ENCODE data around the gene MAP2K7. TPM values are rescaled to one million over a fixed set of nuclear protein-coding genes. Genes with fewer than 3 reads are reported as not detected.

The MAP2K7 gene
- total and polyA plus RNA-seq, 4 donors = 14.7 to 34.3 (median 25.0) TPM

DNA sequence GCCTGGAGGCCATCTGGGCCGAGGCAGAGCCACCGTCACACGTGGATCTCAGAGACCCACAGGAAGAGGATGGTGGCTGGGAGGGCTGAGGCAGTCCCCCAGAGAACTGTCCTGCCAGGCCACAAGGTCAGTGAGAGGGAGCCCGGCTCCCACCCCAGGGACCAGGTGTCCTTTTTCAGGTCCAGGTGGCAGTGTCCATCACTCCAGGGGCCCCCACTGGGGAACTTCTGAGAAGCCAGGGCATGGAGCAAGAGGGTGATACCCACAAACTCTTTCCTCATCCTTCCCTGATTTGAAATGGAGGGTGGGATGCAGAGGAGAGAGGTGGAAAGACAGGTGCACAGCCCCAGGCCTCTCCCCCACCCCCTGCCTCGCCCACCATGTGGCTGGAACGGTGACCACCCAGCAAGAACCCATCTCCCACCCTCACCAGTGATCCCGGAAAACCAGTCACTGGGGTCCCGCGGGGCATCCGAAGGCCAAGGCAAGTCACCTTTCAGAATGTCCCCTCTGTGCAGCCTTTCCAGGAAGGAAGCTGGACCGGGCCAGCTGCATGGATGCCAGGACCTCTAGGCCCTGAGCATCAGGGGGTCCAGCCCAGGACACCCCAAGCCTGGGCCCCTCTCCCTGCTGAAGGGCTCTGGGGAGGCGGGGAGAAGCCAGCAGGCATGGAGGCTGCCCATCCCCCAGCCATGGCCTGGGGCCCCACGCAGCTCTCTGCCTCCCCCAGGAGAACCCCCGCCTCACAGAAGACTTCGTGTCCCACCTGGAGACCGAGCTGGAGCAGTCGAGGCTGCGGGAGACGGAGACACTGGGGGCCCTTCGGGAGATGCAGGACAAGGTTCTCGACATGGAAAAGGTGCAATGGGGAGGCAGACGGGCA, 43.6 kb upstream of the MAP2K7 start:
- Histone ChIP-seq H3K27ac (ENCODE audit: low read depth in 1 of 2, low read length in 2 of 2) (no peak overlapping the region), H3K36me3 (ENCODE audit: control insufficient read depth in 1 of 2, insufficient read depth in 2 of 2, low read length in 1 of 2) (peaks cover 0 to 2% of the 10 kb centered on the region in 2 donors), H3K4me1 (ENCODE audit: control insufficient read depth in 1 of 2, insufficient read depth in 2 of 2, low read length in 2 of 2) (no peaks in the 10 kb centered on the region), H3K9me3 (ENCODE audit: control insufficient read depth, low read length) (no peaks in the 10 kb centered on the region), H3K27me3 (ENCODE audit: control insufficient read depth in 1 of 2, insufficient read depth in 2 of 2, low read length in 1 of 2) (no peaks in the 10 kb centered on the region), H3K4me3 (ENCODE audit: low read length in 2 of 2) (no peak overlapping the region)
- no peak for ATAC-seq (ENCODE audit: low FRiP score)
- WGBS, 2 donors = 91 to 92% methylated on average over 21 to 22 of the region's 22 CpGs
- intact Hi-C loops (cut with DNase I) = loop anchor here (10.0 kb wide), 1 partner anchor 145 kb away; the partner anchor contains the start of gene ELAVL1 (in 2 of the 2)
- DNase-seq = no peak

DNA sequence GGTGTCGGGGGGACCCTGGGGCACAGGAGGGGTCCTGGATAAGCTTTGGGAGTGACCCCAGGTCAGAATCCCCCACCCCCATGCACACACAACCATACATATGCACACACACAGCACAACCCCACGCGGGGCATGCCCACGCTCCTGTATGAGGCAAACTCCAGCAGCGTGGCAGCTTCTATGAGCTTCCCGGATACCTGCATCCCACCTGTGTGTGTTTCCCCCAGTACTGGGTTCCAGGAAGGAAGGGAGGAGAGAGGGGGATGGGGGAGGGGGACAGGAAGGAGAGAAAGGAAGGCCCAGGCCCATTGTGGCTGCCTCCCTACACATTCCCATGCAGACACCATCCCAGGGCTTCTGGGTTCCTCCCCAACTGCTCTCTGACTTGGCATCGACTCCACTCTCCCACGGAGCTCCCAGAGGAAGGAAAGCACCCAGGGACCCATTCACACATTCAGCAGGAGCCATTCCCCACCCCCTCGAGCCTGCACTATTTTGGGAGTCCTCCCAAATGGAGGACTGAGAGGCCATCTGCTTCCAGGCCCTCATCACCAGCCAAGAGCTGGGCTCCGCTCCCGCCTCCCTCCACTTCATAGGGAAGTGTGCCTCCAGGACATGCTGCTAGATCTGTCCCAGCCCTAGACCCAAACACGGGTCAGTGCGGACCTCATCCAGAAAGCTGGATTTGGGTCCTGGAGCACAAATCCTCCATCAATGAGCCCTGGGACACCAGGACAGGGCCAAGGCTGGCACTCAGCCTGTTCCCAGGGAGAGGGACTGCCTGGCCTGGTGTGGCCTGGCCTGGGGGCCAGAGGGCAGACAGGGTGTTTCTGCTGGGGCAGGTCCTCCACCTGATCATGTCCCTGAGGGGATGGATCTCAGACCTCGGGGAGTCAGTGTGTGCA, 42.7 kb upstream of the MAP2K7 start:
- intact Hi-C loops (cut with DNase I) = no loop called here
- H3K4me3 ChIP-seq (ENCODE audit: low read length in 2 of 2) = no peak overlapping the region
- no peaks in the 10 kb centered on the region for H3K4me1 ChIP-seq (ENCODE audit: control insufficient read depth in 1 of 2, insufficient read depth in 2 of 2, low read length in 2 of 2)
- no peak overlapping the region for H3K27ac ChIP-seq (ENCODE audit: low read depth in 1 of 2, low read length in 2 of 2)
- DNase-seq = no peak
- ATAC-seq (ENCODE audit: low FRiP score) = no peak
- H3K36me3 ChIP-seq (ENCODE audit: control insufficient read depth in 1 of 2, insufficient read depth in 2 of 2, low read length in 1 of 2) = peaks cover 0 to 2% of the 10 kb centered on the region in 2 donors
- H3K9me3 ChIP-seq (ENCODE audit: control insufficient read depth, low read length) = no peaks in the 10 kb centered on the region
- H3K27me3 ChIP-seq (ENCODE audit: control insufficient read depth in 1 of 2, insufficient read depth in 2 of 2, low read length in 1 of 2) = no peaks in the 10 kb centered on the region
- WGBS, 2 donors = 82 to 84% methylated on average over 12 to 14 of the region's 14 CpGs

DNA sequence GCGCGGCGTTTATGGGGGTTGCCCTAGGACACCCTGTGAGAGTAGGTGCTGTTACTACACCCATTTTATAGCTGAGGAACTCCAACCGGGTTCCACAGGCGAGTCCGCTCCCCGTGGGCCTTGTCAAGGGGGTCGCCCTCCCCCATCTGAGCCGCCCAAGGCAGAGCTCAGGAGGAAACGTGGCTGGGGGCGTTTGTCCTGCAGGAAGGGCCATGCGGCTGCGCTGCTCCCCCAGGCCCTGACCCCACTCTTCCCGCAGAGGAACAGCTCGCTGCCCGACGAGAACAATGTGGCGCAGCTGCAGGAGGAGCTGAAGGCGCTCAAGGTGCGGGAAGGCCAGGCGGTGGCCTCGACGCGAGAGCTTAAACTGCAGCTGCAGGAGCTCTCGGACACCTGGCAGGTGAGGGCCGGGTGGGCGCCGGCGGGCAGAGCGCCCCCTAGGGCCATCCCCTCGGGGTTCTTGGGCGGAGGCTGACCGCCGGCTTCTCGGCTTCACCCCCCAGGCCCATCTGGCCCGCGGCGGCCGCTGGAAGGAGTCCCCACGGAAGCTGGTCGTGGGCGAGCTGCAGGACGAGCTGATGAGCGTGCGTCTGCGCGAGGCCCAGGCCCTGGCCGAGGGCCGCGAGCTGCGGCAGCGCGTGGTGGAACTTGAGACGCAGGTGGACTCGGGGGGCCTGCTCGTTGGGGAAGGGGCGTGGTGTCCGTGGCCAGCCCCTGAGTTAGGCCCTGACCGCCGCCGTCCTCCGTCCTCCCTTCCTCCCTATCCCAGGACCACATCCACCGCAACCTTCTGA, 41.9 kb upstream of the MAP2K7 start:
- H3K27ac ChIP-seq (ENCODE audit: low read depth in 1 of 2, low read length in 2 of 2) = no peak overlapping the region
- WGBS, 2 donors = 81 to 85% methylated on average over 53 to 63 of the region's 63 CpGs
- H3K36me3 ChIP-seq (ENCODE audit: control insufficient read depth in 1 of 2, insufficient read depth in 2 of 2, low read length in 1 of 2) = peaks cover 0 to 2% of the 10 kb centered on the region in 2 donors
- H3K4me3 ChIP-seq (ENCODE audit: low read length in 2 of 2) = no peak overlapping the region
- no peaks in the 10 kb centered on the region for H3K27me3 ChIP-seq (ENCODE audit: control insufficient read depth in 1 of 2, insufficient read depth in 2 of 2, low read length in 1 of 2)
- intact Hi-C loops (cut with DNase I) = no loop called here
- H3K4me1 ChIP-seq (ENCODE audit: control insufficient read depth in 1 of 2, insufficient read depth in 2 of 2, low read length in 2 of 2) = no peaks in the 10 kb centered on the region
- no peaks in the 10 kb centered on the region for H3K9me3 ChIP-seq (ENCODE audit: control insufficient read depth, low read length)
- DNase-seq (no peak), ATAC-seq (ENCODE audit: low FRiP score) (no peak)

DNA sequence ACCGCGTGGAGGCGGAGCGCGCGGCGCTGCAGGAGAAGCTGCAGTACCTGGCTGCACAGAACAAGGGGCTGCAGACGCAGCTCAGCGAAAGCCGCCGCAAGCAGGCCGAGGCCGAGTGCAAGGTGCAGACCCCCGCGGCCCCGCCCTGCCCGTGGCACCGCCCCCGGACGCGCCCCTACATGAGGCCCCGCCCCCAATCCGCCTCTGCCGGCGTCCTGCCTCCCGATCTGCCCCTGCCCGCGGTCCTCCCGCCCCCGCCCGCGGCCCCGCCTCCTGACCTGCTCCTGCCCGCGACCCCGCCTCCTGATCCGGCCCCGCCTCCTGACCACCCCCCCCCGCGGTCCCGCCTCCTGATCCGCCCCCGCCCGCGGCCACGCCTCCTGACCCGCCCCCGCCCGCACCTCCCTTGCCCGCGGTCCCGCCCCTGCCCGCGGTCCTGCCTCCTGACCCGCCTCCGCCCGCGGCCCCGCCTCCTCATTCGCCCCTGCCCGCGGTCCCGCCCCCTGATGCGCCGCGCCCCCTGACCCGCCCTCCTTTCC, 41.2 kb upstream of the MAP2K7 start:
- Histone ChIP-seq H3K9me3 (ENCODE audit: control insufficient read depth, low read length) (no peaks in the 10 kb centered on the region), H3K4me1 (ENCODE audit: control insufficient read depth in 1 of 2, insufficient read depth in 2 of 2, low read length in 2 of 2) (no peaks in the 10 kb centered on the region), H3K27me3 (ENCODE audit: control insufficient read depth in 1 of 2, insufficient read depth in 2 of 2, low read length in 1 of 2) (no peaks in the 10 kb centered on the region), H3K27ac (ENCODE audit: low read depth in 1 of 2, low read length in 2 of 2) (no peak overlapping the region), H3K36me3 (ENCODE audit: control insufficient read depth in 1 of 2, insufficient read depth in 2 of 2, low read length in 1 of 2) (peaks cover 0 to 2% of the 10 kb centered on the region in 2 donors), H3K4me3 (ENCODE audit: low read length in 2 of 2) (no peak overlapping the region)
- ATAC-seq (ENCODE audit: low FRiP score) = no peak
- DNase-seq = no peak
- intact Hi-C loops (cut with DNase I) = no loop called here
- 28 to 35% methylated on average over 14 to 67 of the region's 67 CpGs for WGBS, 2 donors

DNA sequence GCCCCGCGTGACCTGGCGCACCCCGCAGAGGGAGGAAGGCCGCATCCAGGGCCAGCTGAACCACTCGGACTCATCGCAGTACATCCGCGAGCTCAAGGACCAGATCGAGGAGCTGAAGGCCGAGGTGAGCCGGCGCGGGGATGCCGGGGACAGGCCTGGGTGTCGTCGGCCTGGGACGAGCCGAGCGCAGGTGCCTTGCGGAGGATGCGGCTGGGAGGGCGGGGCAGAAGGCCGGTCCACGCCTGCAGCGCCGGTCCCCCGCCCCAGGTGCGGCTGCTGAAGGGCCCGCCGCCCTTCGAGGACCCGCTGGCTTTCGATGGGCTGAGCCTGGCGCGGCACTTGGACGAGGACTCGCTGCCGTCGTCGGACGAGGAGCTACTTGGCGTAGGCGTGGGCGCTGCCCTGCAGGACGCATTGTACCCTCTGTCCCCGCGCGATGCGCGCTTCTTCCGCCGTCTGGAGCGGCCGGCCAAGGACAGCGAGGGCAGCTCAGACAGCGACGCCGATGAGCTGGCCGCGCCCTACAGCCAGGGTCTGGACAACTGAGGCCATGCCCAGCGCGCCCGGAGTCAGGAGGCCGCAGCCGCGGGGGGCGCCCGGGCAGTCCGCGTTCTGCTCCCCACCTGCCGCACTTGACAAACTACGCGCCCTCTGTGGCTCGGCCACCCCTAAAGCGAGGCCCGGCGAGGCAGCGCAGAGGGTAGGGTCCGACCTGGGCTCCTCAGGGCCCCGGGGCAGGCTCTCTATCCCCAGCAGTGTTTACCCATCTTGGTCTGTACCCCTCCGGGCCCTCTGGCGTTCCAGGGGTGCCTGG, 40.3 kb upstream of the MAP2K7 start:
- DNase-seq = no peak

DNA sequence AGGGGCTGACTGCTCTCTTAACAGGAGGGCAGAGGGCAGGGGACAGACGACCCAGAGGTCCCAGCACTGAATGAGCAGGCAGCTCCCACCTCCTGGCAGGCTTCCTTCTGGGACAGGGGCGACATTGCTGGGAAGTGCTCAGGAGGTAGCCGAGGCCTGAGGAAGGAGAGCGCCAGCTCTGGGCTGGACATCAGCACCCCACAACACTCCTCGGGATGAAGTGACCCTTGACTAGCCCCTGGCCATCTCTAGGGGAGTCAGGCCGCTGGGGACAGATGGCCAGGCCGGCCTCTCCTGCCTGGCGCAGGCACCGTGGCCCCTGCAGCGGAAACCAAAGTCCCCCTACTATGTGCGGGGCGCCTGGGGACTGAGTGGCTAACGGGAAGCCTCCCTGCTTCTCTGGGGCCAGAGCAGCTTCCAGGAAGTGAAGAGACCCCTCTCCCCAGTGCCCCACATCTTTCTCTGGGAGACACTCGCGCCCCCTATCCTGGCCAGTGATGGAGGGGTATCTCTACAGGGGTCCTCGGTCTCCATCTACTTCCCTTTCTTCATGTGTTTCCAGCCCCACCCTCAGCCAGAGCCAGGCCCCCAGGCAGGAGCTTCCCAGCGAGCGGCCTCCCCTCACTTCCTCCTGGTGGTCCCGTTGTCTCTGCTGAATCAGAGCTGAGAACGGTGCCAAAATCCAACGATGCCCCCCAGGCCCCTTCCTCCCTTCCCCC, 39.5 kb upstream of the MAP2K7 start:
- DNase-seq = no peak
- Histone ChIP-seq H3K4me3 (ENCODE audit: low read length in 2 of 2) (no peak overlapping the region), H3K27ac (ENCODE audit: low read depth in 1 of 2, low read length in 2 of 2) (no peak overlapping the region), H3K9me3 (ENCODE audit: control insufficient read depth, low read length) (no peaks in the 10 kb centered on the region), H3K27me3 (ENCODE audit: control insufficient read depth in 1 of 2, insufficient read depth in 2 of 2, low read length in 1 of 2) (no peaks in the 10 kb centered on the region), H3K4me1 (ENCODE audit: control insufficient read depth in 1 of 2, insufficient read depth in 2 of 2, low read length in 2 of 2) (no peaks in the 10 kb centered on the region), H3K36me3 (ENCODE audit: control insufficient read depth in 1 of 2, insufficient read depth in 2 of 2, low read length in 1 of 2) (peaks cover 0 to 2% of the 10 kb centered on the region in 2 donors)
- WGBS, 2 donors = 88 to 91% methylated on average over 21 of the region's 21 CpGs
- no peak for ATAC-seq (ENCODE audit: low FRiP score)
- intact Hi-C loops (cut with DNase I) = no loop called here

More for the DNA sequence above, 40.3 kb upstream of the MAP2K7 start:
- no peaks in the 10 kb centered on the region for H3K27me3 ChIP-seq (ENCODE audit: control insufficient read depth in 1 of 2, insufficient read depth in 2 of 2, low read length in 1 of 2)
- 88 to 90% methylated on average over 80 to 83 of the region's 83 CpGs for WGBS, 2 donors
- no peaks in the 10 kb centered on the region for H3K9me3 ChIP-seq (ENCODE audit: control insufficient read depth, low read length)
- H3K36me3 ChIP-seq (ENCODE audit: control insufficient read depth in 1 of 2, insufficient read depth in 2 of 2, low read length in 1 of 2) = peaks cover 0 to 2% of the 10 kb centered on the region in 2 donors
- H3K4me1 ChIP-seq (ENCODE audit: control insufficient read depth in 1 of 2, insufficient read depth in 2 of 2, low read length in 2 of 2) = no peaks in the 10 kb centered on the region
- intact Hi-C loops (cut with DNase I) = no loop called here
- H3K4me3 ChIP-seq (ENCODE audit: low read length in 2 of 2) = no peak overlapping the region
- H3K27ac ChIP-seq (ENCODE audit: low read depth in 1 of 2, low read length in 2 of 2) = no peak overlapping the region
- ATAC-seq (ENCODE audit: low FRiP score) = no peak

DNA sequence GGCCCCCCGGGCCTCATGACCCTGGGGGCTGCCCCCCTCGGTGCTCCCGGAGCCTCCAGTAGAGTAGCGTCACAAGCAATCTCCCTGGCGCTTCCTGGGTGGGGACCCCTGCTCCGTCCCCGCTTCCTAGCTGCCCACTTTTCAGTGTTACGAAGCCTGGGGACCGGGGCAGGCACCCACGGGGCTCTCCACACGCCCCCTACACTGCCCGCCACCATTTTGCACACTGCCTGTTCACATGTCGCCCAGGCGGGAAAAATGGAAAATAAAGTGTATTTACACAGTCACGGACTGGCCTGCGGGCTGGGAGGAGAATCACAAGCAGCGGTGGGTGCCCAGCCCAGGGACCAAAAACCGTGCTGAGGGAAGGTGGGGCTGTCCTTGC, 39.0 kb upstream of the MAP2K7 start:
- intact Hi-C loops (cut with DNase I) = no loop called here
- ATAC-seq (ENCODE audit: low FRiP score) (no peak), DNase-seq (no peak)
- H3K27me3 ChIP-seq (ENCODE audit: control insufficient read depth in 1 of 2, insufficient read depth in 2 of 2, low read length in 1 of 2) = no peaks in the 10 kb centered on the region
- H3K9me3 ChIP-seq (ENCODE audit: control insufficient read depth, low read length) = no peaks in the 10 kb centered on the region
- no peaks in the 10 kb centered on the region for H3K4me1 ChIP-seq (ENCODE audit: control insufficient read depth in 1 of 2, insufficient read depth in 2 of 2, low read length in 2 of 2)
- H3K27ac ChIP-seq (ENCODE audit: low read depth in 1 of 2, low read length in 2 of 2) = no peak overlapping the region
- WGBS, 2 donors = 76 to 79% methylated on average over 18 of the region's 18 CpGs
- H3K4me3 ChIP-seq (ENCODE audit: low read length in 2 of 2) = no peak overlapping the region
- H3K36me3 ChIP-seq (ENCODE audit: control insufficient read depth in 1 of 2, insufficient read depth in 2 of 2, low read length in 1 of 2) = peaks cover 0 to 2% of the 10 kb centered on the region in 2 donors
